SU-DHL-6 (cell line): ENCODE data around the gene ZDHHC17.

Experiments used
- H2AFZ ChIP-seq: fragments of 200-600 bp; sonication (generic); 2 replicates; pipeline ENCODE4 v1.6.1; 2014; ENCODE audit warnings: low read depth, mild to moderate bottlenecking, moderate library complexity, mixed read lengths, antibody characterized with exemption, low read length; ENCODE audit not compliant: severe bottlenecking
- H3F3A ChIP-seq: fragments of 200-600 bp; shearing (Covaris generic); 2 replicates; pipeline ENCODE4 v1.6.0; 2016; ENCODE audit warnings: antibody characterized with exemption, mild to moderate bottlenecking; ENCODE audit not compliant: insufficient read depth
- H3K27ac ChIP-seq: fragments of 200-600 bp; sonication (generic); 2 replicates; pipeline ENCODE4 v1.5.1; 2016; ENCODE audit warnings: low read depth, mild to moderate bottlenecking, low read length, moderate library complexity, mixed read lengths
- H3K27me3 ChIP-seq: fragments of 200-600 bp; sonication (generic), shearing (Covaris generic); 2 replicates; pipeline ENCODE4 v1.6.0; 2014; ENCODE audit warnings: mild to moderate bottlenecking, low read length
- H3K36me3 ChIP-seq: fragments of 200-600 bp; sonication (generic); 2 replicates; pipeline ENCODE4 v1.6.1; 2014; ENCODE audit warnings: mild to moderate bottlenecking, low read length, mixed read lengths
- H3K4me2 ChIP-seq: fragments of 300-600, 200-600 bp; shearing (Covaris generic), sonication (generic); 2 replicates; pipeline ENCODE4 v1.6.0; 2014; ENCODE audit warnings: low read length, low read depth, mild to moderate bottlenecking; ENCODE audit not compliant: poor library complexity, severe bottlenecking
- H3K4me3 ChIP-seq: fragments of 200-600 bp; sonication (generic); 2 replicates; pipeline ENCODE4 v1.5.1; 2014; ENCODE audit warnings: antibody characterized with exemption, low read length, mild to moderate bottlenecking, mixed read lengths; ENCODE audit not compliant: insufficient read depth, poor library complexity, severe bottlenecking
- H3K79me2 ChIP-seq: fragments of 200-600 bp; sonication (generic); 2 replicates; pipeline ENCODE4 v1.6.1; 2014; ENCODE audit warnings: mild to moderate bottlenecking, low read length, moderate library complexity; ENCODE audit not compliant: insufficient read depth
- H3K9ac ChIP-seq: fragments of 200-600 bp; sonication (generic); 2 replicates; pipeline ENCODE4 v1.7.0; 2014; ENCODE audit warnings: mild to moderate bottlenecking, low read length
- H3K9me2 ChIP-seq: fragments of 200-600 bp; sonication (generic); replicated peaks from 2 replicates; pipeline ENCODE4 v1.6.1; 2014; ENCODE audit warnings: low read length; ENCODE audit not compliant: insufficient read depth
- H3K9me3 ChIP-seq: fragments of 200-600 bp; sonication (generic); 2 replicates; pipeline ENCODE4 v1.6.1; 2014; ENCODE audit warnings: low read length, mixed read lengths; ENCODE audit not compliant: insufficient read depth
- H4K20me1 ChIP-seq: fragments of 200-600 bp; sonication (generic); 2 replicates; pipeline ENCODE4 v1.6.1; 2014; ENCODE audit warnings: low read depth, mild to moderate bottlenecking, antibody characterized with exemption, low read length, moderate library complexity, mixed read lengths
- EZH2phosphoT487 ChIP-seq: fragments of 200-600 bp; sonication (generic), shearing (Covaris generic); conservative IDR thresholded peaks from 2 replicates; pipeline ENCODE4 v1.6.1; 2018; ENCODE audit warnings: mild to moderate bottlenecking, antibody characterized with exemption, low read length, moderate library complexity, mixed read lengths
- TF ChIP-seq, protein P1 (sequence below): fragments of 200-600 bp; sonication (generic); IDR thresholded peaks from one replicate; pipeline ENCODE4 v1.5.1; 2017; ENCODE audit warnings: antibody characterized with exemption, mild to moderate bottlenecking, low read length, moderate library complexity; ENCODE audit not compliant: insufficient read depth, poor library complexity, severe bottlenecking

The ZDHHC17 gene

DNA sequence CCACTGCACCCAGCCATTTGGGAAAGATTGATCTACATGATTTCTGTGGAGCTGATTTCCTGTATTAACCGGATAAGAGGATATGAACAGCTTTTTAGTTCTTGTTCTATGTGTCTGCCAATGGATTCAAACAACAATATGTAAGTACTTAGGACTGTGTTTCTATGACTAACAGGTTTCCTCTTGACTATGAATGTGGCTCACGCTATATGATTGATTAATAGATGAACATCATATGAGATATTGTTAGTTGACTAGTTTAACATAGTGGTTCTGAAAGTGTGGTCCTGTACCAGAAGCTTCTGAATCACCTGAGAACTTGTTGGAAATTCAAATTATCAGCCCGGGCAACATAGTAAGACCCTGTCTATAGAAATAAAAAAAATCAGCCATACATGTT, 127.7 kb downstream of the ZDHHC17 start:
- H3K4me2 ChIP-seq: no peak overlapping the region
- H3K9me3 ChIP-seq: no peaks in the 10 kb centered on the region
- no peak overlapping the region for H3K9ac ChIP-seq
- no peak for TF ChIP-seq EZH2phosphoT487
- TF ChIP-seq, protein P1, sequence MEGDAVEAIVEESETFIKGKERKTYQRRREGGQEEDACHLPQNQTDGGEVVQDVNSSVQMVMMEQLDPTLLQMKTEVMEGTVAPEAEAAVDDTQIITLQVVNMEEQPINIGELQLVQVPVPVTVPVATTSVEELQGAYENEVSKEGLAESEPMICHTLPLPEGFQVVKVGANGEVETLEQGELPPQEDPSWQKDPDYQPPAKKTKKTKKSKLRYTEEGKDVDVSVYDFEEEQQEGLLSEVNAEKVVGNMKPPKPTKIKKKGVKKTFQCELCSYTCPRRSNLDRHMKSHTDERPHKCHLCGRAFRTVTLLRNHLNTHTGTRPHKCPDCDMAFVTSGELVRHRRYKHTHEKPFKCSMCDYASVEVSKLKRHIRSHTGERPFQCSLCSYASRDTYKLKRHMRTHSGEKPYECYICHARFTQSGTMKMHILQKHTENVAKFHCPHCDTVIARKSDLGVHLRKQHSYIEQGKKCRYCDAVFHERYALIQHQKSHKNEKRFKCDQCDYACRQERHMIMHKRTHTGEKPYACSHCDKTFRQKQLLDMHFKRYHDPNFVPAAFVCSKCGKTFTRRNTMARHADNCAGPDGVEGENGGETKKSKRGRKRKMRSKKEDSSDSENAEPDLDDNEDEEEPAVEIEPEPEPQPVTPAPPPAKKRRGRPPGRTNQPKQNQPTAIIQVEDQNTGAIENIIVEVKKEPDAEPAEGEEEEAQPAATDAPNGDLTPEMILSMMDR: no peak
- no peak overlapping the region for H3K27ac ChIP-seq
- no peaks in the 10 kb centered on the region for H3K36me3 ChIP-seq
- H2AFZ ChIP-seq: no peak overlapping the region
- H4K20me1 ChIP-seq: no peaks in the 10 kb centered on the region
- no peaks in the 10 kb centered on the region for H3K9me2 ChIP-seq
- H3K4me3 ChIP-seq: no peak overlapping the region
- H3K79me2 ChIP-seq: no peaks in the 10 kb centered on the region
- H3K27me3 ChIP-seq: no peaks in the 10 kb centered on the region
- no peaks in the 10 kb centered on the region for H3F3A ChIP-seq

DNA sequence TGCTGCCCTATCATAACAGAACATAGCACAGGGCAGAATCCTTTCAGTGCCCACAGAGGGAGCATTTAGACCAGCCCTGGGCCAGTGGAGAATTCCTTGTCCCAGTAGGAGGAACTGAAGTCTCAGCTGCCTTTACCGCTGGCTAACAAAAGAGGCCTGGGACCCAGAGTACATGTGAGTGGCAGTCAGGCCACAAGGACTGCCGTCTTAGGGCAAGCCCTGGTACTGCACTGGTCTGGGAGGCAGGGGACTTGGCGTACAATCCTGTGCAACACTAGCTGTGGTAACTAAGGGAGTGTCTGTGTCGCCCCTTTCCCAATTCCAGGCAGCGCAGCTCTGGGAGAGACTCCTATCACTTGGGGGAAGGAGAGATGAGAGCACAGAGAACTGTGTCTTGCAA, 131.9 kb downstream of the ZDHHC17 start:
- no peak for TF ChIP-seq EZH2phosphoT487
- TF ChIP-seq, protein P1: no peak
- no peaks in the 10 kb centered on the region for H3K36me3 ChIP-seq
- H3F3A ChIP-seq: no peaks in the 10 kb centered on the region
- no peak overlapping the region for H3K9ac ChIP-seq
- H3K27ac ChIP-seq: no peak overlapping the region
- H3K9me3 ChIP-seq: no peaks in the 10 kb centered on the region
- no peak overlapping the region for H2AFZ ChIP-seq
- H3K4me2 ChIP-seq: no peak overlapping the region
- H4K20me1 ChIP-seq: no peaks in the 10 kb centered on the region
- H3K4me3 ChIP-seq: no peak overlapping the region
- H3K9me2 ChIP-seq: no peaks in the 10 kb centered on the region
- H3K79me2 ChIP-seq: no peaks in the 10 kb centered on the region
- H3K27me3 ChIP-seq: no peaks in the 10 kb centered on the region

DNA sequence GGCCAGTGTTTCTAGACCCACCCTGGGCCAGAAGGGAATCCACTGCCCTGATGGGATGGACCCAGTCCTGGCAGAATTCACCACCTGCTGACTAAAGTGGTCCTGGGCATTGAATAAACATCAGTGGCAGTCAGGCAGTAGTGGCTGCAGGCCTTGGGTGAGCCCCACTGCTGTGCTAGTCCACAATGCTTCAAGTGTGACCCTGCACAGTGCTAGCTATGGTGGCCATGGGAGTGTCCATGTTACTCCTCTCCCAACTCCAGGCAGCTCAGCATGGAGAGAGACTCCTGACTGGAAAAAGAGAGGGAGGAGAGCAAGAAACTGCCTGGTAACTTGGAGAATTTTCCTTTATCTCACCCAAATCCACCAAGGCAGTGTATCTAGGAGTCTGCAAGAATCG, 132.4 kb downstream of the ZDHHC17 start:
- no peaks in the 10 kb centered on the region for H3K36me3 ChIP-seq
- H3K9me3 ChIP-seq: no peaks in the 10 kb centered on the region
- no peaks in the 10 kb centered on the region for H3K9me2 ChIP-seq
- H3K27ac ChIP-seq: no peak overlapping the region
- H3K4me3 ChIP-seq: no peak overlapping the region
- no peak overlapping the region for H3K4me2 ChIP-seq
- H4K20me1 ChIP-seq: no peaks in the 10 kb centered on the region
- no peaks in the 10 kb centered on the region for H3K79me2 ChIP-seq
- no peak overlapping the region for H3K9ac ChIP-seq
- H3K27me3 ChIP-seq: no peaks in the 10 kb centered on the region
- H2AFZ ChIP-seq: no peak overlapping the region
- H3F3A ChIP-seq: no peaks in the 10 kb centered on the region
- TF ChIP-seq, protein P1: no peak
- TF ChIP-seq EZH2phosphoT487: no peak

DNA sequence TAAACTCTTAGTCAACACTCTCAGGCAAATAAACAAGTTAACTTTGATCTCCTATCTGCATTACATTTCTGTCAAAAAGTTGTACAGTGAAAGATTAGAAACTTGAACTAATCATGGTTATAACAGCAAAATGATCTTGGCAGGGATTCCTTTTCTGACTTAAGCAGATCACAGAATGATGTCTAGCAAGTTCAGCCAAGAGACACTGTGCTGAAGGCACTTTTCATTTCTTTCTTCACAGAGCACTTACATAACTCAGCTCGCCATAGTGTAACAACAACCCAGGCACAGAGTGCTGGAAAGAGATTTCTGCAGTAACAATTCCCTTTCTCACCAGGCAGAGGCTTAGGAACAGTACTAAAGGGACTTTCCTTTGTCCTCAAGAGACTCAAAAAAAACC, 134.5 kb downstream of the ZDHHC17 start:
- Histone ChIP-seq H3F3A (no peaks in the 10 kb centered on the region), H3K27ac (no peak overlapping the region), H3K9ac (no peak overlapping the region), H3K9me3 (no peaks in the 10 kb centered on the region), H3K4me2 (no peak overlapping the region), H3K36me3 (no peaks in the 10 kb centered on the region), H2AFZ (no peak overlapping the region), H3K9me2 (no peaks in the 10 kb centered on the region), H3K27me3 (no peaks in the 10 kb centered on the region), H4K20me1 (no peaks in the 10 kb centered on the region), H3K79me2 (no peaks in the 10 kb centered on the region), H3K4me3 (no peak overlapping the region)
- TF ChIP-seq, protein P1: no peak
- TF ChIP-seq EZH2phosphoT487: no peak
